Fibroblast of skin of back (primary cell): ENCODE measurements around the gene ATPAF1.

Experiments used
- DNase-seq: peaks from one replicate; pipeline ENCODE4 v3.0.0-alpha.2; 2013

ATPAF1 gene

DNA sequence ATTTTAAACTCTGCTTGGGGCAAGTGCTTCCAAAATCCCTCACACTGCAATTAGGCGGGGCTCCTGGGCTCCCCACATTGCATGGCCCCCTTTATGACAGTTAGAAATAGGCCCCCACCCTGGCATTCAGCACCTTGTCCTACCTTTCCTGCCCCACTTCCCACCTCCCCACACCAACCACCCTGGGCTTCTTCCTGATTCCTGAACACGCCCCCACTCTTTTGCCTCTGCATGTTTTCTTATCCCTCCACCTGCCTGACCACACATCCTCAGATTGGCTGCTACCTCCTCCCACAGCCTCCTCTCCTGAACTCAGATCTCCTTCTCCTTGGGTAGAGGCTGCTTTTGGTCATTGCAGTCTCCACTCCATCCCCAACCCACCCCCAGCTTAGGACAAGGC lies 53.1 kb downstream of the ATPAF1 start:
- DNase-seq = no peak

DNA sequence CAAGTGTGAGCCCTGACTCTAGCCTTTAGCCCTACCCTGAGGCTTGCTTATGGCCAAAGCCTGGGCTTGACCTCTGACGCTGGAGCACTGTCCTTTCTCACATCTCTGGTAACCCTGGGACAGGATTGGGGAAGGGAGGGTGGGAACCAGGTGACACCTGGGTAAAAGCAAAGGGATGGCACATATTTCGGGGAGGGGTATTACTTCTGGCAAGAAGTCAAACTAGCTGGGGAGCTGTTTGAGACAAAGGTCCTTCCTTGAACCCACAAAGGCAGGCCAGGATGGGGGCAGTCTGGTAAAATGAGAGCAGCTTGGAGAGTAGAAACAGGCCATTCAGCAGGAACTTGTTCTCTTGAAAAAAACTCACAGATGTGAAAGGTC lies 53.6 kb downstream of the ATPAF1 start:
- no peak for DNase-seq

DNA sequence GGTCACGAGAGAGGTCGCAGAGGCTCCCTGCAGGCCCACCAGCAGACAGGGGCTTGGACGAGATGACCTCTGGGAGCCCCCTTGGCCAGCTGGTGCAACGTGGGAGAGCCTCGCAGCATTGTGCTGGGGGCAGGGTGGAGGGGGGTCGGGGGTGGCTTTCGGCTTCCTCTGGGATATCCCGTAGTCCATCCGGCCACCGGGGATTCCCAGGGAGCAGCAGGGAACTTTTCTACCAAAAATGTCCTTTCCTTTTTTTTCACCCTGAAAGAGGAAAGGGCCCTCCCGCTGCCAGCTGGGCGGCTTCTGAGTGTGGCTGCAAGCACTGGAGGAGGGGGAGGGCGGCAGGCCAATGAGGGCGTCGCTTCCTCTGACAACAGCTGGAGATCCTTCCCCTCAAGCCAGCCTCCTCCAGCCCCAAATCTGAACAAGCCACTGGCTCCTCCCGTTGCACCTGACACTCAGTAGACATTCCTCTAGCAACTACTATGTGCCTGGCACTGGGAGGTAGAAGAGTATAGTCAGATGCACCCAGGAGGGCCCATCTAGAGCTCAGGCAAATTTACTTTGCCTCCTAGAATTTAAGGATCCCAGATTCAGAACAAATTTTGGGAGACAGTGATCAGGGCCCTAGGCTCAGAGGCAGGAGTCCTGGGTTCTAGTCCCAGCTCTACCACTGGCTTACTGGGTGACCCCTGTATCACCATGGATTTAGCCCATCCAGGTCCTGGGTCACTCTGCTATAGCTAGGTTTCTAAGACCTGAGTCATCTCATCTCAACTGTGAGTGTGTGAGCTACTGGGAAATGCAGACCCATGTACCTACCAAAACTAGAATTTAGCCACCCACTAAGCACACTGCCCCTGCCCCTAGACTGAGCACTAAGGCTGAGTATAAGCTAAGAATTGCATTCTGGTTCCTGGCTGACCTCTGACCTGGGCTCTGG lies 54.2 kb downstream of the ATPAF1 start:
- peak; percentile 68 for DNase-seq

DNA sequence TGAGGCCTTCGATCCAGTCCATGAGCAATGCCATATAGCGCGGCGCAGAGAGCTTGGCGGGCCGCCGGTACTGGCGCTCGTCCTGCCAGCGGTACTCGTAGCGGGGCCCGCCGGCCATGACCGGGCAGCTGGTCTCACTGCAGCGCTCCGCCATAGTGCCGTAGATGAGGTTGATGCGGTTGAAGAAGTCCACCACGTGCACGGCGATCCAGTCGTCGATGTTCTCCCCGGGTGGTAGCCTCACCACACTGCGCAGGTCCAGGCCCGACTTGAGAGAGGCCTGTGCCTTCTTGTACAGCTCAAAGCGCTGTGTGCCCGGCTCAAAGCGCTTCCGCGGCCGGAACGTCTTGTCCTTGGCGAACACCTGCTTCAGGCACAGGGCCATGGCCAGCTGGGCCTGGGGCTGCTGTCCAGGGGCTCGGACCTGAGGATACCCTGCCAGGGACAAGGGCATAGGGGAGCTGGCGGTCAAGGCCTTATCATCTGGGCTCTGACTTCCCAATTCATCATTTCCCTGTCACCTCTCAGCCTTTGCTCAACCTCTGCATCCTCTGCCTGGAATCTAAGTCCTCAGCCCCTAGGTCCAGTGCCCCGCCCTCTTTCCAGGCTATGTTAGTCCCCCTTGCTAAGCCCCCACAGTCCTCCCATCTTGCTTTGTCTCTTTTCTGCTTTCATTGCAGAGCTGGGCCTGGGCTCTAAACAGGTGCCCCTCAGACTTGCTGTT lies 55.1 kb downstream of the ATPAF1 start:
- no peak for DNase-seq

DNA sequence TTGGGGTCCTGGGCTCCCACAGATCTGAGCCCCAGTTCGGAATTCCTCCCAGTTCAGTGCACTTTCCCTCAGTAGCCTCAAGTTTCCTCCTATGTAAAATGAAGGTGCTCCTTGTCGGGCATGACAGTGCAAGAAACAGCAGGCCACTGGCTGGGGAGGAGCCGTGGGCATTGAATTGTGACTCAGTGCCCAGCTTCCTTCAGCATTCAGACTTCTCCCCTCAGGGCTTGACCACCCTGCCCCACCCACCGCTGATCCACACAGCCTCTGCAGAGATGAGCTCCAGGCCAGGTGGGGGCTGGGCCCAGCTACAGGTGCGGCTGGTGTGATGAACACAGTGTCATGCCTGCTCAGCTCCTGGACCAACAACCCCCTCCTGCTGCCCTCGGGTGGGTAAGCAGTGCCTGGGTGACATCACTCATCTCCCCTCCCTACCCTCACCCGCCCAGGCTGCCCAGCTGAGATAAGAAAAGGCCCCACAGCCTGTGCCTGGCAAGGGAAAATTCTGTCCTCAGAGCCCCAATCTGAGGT lies 56.4 kb downstream of the ATPAF1 start:
- DNase-seq = peak; percentile 23

DNA sequence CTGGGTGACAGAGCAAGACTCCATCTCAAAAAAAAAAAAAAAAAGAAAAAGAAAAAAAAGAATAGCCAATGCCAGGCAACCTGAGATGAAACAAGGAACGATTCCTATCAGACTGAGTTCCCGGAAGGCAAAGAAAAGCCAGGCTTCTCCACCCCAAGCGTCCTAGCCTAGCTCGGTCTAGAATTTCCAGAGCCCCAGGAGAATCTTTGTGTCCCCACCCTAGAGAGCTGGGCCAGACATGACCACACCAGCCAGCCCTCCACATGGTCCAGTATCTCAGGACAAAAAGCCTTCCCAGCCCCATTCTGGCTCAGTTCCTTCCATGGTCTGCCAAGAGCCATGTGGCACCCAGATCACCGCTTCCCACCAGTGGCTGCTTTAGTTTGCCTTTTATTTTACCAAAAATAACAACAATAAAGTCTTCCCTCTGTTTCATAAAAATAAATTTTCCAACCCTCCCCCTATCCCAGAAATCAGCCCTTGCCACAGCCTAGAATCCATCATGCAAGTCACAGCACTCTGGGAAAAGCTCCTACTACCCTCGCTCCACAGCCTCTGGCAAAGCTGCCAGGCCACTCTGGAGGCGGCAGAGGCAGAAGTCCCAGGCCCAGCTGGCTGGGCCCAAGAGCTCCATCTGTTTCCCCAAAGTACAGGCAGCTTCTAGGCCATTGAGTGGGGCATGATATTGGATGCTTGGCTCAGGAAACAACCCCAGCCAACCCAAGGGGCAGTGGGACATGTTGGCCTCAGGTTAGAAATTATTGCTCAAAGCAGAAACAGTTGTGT lies 60.6 kb downstream of the ATPAF1 start:
- no peak for DNase-seq

DNA sequence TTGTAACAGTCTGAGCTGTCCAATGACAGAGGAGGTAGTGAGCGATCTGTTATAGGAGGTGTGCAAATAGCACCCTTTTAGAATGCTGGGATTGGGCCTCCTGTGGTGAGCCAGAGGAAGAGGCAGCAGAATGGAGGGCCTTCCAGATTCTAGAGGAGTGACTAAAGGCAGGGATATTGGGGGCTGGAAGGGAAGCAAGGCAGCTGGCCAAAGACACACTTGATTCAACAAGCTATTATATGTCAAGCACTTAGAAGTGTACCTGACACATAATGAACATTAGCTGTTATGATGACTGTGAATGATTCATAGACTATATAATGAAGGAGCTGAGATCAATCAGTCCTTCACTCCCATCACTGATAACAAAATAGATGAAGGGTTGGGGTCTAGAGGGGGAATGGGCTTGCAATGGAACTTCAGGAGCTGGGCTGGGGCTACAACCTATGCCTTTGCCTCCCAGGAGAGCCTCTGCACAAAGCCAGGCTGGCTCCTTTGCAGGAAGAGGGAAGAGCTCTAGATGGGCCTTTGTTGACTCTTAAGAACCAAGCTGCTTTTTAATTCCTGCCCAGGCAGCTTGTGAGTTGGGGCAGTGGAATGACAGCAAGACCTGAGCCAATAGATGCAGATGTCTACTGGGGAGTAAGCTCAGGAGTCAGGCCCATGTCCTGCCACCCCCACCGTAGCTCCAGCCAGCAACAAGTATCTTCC lies 61.8 kb downstream of the ATPAF1 start:
- DNase-seq = no peak

DNA sequence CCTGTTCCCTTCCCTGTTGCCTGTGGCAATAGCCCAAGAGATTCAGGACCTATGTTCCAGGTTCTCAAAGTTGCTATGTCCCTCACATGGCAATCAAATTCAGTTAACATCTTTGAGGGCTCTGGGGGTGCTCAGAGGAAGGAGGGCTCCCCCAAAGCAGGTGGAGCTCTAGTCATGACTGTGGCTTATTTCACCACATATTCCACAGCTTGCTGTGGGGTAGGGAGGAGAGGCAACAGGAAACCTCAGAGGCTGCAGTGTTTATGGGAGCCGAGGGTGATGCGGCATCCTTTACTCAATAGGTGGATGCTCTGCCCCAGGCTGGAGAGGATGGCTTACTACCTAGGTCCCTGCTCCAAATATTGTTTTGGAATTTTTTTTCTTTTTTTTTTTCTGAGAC lies 62.9 kb downstream of the ATPAF1 start:
- no peak for DNase-seq

DNA sequence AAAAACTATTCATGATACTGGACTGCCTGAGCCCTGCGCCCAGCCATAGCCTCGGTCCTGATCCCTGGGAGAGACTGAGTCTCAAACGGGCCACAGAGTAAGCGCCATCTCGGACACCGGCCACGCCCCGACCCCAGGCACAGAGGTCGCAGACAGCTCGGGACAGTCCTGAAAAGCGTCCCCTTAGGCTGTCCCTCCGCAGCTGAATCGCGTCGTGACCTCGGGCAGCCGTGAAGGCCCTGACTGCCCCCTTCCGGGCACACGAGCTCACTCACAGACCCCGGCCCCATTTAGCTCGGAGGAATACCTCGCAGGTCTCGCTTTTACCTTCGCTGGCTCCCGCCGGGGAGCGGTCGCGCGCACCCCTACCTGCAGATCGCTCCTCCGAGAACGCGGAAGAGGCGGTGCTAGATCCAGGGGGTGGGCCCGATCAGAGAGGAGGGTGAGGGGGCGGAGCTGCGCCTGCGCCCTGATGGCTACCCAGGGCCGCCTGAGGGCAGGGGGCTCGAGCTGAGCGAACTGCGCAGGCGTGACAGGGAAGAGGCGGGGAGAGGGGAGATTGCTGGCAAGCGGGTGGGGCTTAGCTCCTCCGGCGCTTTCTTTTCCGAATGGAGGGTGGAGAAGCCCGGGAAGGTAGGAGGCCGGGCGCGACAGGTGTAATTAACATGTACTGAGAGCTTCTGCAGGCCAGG lies 64.2 kb downstream of the ATPAF1 start, which contains the start of gene MKNK1:
Gene MKNK1 (minus strand): TSS at position 411 of the 692 bp plus-strand sequence. CDS start 20,941 bp downstream, outside the sequence.
- DNase-seq = peak; percentile 91

DNA sequence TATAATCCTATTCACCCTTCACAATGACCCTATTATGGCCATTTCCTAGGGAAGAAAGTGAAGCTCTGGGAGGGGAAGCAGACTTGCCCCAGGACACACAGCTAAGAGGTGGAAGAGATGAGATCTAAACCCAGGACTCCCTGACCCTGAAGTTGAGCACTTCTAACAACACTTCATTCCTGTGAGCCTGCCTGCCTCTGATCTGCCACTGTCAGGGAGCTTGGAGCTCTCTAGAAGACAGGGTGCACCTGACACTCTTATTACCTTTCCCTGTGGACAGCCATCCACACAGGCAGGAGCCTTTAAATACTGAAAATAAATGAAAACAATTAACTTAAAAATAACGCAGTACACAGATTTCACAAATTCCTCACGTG lies 64.7 kb downstream of the ATPAF1 start:
- no peak for DNase-seq

DNA sequence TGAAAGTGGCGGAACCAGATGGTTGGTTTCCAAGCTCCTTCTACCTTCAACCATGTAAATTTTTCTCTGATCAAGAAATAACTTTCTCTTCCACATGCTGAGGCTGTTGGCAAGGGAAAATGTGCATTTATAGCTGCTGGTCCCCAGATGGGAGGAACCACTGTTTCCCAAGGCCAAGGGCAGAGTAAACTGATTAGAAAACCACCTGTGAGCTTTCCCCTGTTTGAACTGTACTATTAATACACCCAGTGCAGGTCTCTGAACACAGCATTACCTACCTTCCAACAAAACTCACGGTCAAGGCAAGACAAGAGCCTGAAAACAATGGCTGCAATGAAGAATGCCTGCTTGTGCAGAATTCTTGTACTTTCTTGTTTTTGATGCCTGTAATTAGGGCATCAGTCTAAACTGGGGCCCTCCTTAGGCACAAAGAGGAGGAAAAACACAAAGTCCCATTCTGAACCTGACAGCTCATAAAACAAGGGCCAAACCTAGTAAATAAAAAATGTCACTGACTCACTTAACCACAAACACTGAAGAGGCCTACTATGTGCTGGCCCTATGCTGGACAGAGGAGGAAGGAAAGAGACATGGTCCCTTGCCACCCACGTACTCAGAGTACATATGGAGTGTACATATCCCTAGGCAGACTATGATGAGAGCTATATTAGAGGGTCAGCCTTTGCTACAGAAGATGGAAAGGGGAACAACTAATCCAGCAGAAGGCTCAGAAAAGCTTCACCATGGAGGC lies 66.7 kb downstream of the ATPAF1 start:
- DNase-seq = no peak

DNA sequence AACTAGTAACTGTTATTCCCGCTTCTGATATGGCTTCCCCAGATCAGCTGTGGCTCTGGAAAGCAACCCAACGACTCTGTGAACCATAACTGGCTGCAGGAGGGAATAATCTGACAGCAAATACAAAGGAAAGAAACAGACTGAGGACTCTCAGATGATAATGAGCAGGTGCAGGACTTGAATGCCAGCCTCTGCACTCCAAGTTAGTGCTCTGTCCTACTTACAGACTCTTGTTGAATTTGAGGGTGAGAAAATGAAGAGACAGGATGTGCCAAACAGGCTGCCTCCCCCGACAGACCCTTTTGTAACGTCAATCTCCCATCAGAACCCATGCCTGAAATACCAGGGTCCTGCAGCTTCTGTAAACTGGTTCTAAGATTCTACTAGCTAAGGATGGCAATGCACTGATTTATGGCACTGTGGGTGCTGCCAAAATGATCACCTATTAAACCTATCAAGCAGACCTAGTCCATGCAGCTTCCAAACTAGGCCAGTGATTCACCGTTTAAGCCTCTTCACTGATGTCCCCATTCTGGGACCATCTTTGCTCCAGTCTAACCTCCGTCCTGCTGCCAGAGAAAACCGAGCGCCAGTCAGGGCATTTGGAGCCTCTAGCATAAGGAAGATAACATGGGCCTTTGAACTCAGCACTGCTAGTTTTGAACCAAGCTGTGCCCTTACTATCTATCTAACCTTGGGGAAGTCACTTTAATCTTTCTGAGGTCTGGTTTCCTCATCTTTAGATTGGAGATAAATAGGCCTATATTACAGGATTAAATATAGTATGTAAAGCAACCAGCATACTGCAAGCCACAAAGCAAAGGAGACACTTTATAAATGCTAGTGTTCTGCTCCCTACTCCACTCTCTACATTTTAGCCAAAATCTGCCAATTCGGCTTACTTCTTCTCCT lies 68.8 kb downstream of the ATPAF1 start:
- no peak for DNase-seq

DNA sequence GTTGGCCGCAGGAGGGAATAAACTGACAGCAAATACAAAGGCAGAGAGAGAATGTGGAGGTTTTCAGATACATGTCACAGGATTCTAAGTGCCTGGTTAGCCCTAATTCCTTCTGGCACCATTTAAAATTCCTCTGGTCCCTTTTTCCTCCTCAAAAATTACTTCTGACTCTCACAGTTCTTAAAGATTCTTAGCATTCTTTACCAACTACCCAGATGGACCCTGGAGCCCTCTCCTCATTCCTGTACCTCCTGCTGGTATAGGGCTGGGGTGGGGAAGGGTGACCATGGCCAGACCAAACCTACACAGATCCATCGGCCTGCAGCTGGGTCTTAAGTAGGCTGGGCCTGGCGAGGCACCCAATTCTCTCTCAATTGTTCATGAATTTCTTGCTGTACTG lies 71.3 kb downstream of the ATPAF1 start:
- DNase-seq = no peak

DNA sequence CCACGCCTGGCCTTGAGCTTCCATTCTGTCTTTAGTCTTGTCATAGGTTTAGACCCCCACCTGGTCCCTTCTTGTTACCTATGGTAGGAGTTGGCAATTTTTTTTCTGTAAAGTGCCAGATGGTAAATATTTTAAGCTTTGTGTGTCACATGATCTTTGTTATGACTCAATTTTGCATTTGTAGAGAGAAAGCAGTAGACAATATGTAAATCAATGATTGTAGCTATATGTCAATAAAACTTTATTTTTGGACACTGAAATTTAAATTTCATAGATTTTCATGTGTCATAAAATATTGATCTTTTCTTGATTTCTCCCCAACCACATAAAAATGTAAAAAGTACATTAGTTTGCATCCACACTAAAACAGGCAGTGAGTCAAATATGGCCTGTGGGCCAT lies 72.1 kb downstream of the ATPAF1 start:
- no peak for DNase-seq

DNA sequence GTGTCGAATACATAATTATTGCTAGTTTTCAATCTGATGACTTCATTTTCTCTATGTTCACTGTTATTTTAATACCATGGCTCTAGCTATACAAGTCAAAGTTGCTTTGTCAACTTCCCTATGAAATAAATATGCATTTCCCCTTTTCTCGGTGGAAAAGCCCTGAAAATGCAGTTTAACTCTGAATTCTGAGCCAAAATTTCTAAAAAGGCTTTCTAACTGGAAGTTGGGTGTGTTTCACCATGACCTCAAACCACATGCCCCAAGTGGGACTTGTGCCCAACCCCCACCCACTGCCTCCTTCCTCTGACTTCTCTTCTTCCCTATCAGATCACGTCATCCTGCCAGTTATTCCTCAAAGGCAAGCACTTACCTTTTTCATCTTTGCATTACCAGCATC lies 73.0 kb downstream of the ATPAF1 start:
- DNase-seq = no peak

DNA sequence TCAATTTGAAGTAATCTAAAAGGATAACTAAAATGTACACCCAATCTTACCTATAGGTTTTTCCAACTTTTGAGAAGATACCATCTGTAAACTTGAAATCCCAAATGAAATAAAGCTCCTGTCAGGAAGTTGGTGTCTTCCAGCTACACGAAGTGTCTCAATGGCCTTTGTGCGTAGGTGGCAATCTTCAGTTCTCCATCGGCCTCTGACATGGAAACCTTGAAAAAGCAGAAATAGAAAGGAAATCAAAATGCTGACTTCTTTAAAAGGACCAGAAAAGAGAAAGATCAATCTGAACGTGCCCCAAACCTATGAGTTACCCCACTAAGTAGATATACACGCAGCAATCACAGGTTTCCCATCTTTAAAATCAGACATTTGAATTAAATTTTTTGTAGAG lies 74.1 kb downstream of the ATPAF1 start:
- DNase-seq = no peak

DNA sequence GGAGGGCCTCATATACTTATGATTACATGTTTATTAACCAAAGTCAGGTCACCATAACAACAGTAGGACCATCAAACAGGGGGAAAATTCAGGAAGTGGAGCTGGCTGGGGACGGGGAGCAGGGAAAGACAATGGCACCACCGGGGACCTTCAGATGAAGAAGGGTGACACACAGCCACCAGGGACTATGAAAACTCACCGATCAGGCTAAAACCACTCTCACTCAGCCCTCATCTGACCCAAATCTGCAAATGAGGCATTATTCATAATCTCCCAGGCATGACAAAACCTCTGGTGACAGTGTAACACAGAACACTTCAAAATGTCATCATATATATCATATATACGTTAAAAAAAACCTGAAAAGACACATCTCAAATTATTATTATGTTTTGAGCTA lies 75.3 kb downstream of the ATPAF1 start:
- DNase-seq = no peak

DNA sequence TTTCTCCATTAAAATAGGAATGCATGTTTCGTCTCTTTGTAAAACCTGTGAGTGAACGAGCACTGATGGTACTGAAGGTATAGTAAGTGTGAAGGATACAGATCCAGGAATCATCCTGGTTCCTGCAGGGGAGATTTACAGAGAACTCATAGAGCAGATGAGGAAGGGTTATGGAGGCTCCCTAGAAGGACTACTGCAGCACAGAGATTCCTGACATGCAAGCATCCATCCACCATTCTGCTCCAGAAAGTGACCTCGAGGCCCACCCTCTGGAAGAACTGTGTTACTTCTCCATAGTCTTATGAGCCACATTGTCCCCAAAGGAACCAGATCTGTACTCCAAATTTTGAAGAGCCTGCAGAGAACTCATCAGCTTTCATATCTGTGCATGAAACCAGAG lies 78.6 kb downstream of the ATPAF1 start:
- DNase-seq = no peak

DNA sequence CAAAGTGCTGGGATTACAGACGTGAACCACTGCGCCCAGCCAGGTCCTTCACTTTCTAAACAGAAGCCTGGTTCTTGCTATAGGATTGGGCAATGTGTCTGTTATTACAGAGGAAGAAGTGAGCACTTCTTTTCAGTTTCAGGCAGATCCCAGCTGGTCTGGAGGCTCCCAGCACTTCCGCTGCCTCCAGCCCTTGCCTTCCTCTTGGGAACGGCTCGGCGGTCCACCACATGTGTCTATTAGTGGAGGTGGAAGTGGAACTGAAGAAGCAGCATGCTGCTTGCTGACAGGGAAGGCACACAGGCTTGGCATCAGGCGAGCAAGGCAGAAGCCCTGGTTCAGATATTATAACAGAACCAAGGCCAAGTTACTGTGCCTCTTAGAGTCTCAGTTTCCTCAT lies 81.1 kb downstream of the ATPAF1 start:
- no peak for DNase-seq
